Ishikawa (cell line): Measurements from ENCODE around the gene ATP5MC2.
A peak's percentile ranks its signal among the peaks of the same experiment; 100 is the strongest.

Experiments
- CEBPB ChIP-seq: IDR thresholded peaks from 2 replicates; pipeline ENCODE4 v1.6.1; 2012
- CREB1 ChIP-seq: IDR thresholded peaks from 2 replicates; pipeline ENCODE4 v1.6.1; 2012; ENCODE audit warnings: low read depth
- EGR1 ChIP-seq: IDR thresholded peaks from 2 replicates; pipeline ENCODE4 v1.6.1; 2012
- EP300 ChIP-seq: IDR thresholded peaks from 2 replicates; pipeline ENCODE4 v1.6.1; 2012; ENCODE audit warnings: borderline replicate concordance
- FOXM1 ChIP-seq: IDR thresholded peaks from 2 replicates; pipeline ENCODE4 v1.6.1; 2012; ENCODE audit warnings: low read depth, borderline replicate concordance
- MAX ChIP-seq: IDR thresholded peaks from 2 replicates; pipeline ENCODE4 v1.6.1; 2012
- NFIC ChIP-seq: IDR thresholded peaks from 2 replicates; pipeline ENCODE4 v1.6.1; 2012
- RAD21 ChIP-seq: IDR thresholded peaks from 2 replicates; pipeline ENCODE4 v1.6.1; 2012; ENCODE audit warnings: low read depth
- REST ChIP-seq: IDR thresholded peaks from 2 replicates; pipeline ENCODE4 v1.6.1; 2012; ENCODE audit warnings: low read depth, mild to moderate bottlenecking
- TAF1 ChIP-seq: IDR thresholded peaks from 2 replicates; pipeline ENCODE4 v1.6.1; 2012; ENCODE audit warnings: low read depth, mild to moderate bottlenecking
- TCF12 ChIP-seq: IDR thresholded peaks from 2 replicates; pipeline ENCODE4 v1.6.1; 2012; ENCODE audit warnings: low read depth
- TEAD4 ChIP-seq: IDR thresholded peaks from 2 replicates; pipeline ENCODE4 v1.6.1; 2012
- USF1 ChIP-seq: IDR thresholded peaks from 2 replicates; pipeline ENCODE4 v1.6.1; 2012
- YY1 ChIP-seq: IDR thresholded peaks from 2 replicates; pipeline ENCODE4 v1.6.1; 2012; ENCODE audit warnings: low read depth
- ZBTB7A ChIP-seq: IDR thresholded peaks from 2 replicates; pipeline ENCODE4 v1.6.1; 2012; ENCODE audit warnings: low read depth

ATP5MC2 gene

DNA sequence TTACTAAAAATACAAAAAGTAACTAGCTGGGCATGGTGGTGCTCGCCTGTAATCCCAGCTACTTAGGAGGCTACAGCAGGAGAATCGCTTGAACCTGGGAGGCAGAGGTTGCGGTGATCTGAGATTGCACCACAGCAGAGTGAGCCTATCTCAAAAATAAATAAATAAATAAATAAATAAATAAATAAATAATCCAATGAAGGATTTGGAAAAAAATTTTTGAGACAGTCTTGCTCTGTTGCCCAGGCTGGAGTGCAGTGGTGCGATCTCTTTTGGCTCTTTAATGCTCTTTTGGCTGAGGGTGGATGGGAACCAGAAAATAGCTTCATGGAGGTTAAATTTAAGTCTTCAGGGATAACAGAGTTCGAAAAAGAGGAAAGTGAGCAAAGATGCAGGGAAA is 11.7 kb downstream of the ATP5MC2 start:
- TF ChIP-seq ZBTB7A, result no peak
- TF ChIP-seq EP300, result no peak
- TF ChIP-seq TCF12, result no peak
- no peak for TF ChIP-seq TAF1
- TF ChIP-seq CEBPB, result no peak
- TF ChIP-seq REST, result no peak
- TF ChIP-seq NFIC, result no peak
- no peak for TF ChIP-seq EGR1
- no peak for TF ChIP-seq YY1
- no peak for TF ChIP-seq FOXM1
- TF ChIP-seq CREB1, result no peak
- no peak for TF ChIP-seq RAD21
- no peak for TF ChIP-seq TEAD4
- TF ChIP-seq MAX, result no peak
- no peak for TF ChIP-seq USF1

DNA sequence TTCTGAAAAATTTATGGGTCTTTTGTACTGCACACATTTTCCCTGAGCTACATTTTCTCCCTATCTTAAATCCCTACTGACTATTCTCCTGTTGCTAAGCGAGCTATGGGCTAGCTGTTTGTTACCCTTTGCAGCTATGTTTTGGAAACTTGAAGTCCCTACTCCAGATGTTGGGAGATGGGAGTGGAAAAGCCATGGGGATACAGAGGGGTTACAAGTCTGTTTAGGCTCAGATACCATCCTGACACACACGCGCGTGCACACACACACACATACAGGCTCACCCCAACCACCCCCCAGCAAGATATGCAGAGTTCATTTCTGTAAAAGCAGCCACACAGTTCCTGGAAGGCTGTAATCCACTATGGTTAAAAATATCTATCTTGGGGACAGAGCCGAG is 15.8 kb downstream of the ATP5MC2 start:
- TF ChIP-seq MAX (no peak), ZBTB7A (no peak), EP300 (no peak), FOXM1 (no peak), NFIC (no peak)

DNA sequence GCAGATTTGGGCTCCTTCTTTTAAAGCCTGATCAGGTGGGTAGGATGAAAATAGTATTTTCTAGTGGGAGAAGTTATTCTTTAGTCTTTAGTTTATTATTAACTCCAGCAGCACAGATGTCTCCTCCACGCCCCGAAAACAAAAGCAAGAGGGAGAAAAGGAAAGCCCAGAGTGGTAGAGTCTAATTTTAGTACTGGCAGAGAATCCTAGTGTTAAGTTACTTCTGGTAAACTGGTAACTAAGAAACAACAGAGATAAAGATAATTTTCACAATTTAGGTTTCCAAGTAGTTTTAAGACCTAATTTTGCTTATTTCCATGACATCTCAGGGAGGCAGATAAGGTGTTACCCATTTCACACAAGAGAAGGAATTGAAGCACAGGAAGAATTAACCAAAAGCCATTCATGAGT is 16.3 kb downstream of the ATP5MC2 start:
- no peak for TF ChIP-seq TCF12
- no peak for TF ChIP-seq REST
- TF ChIP-seq EP300, result no peak
- no peak for TF ChIP-seq CEBPB
- TF ChIP-seq EGR1, result no peak
- TF ChIP-seq RAD21, result no peak
- no peak for TF ChIP-seq ZBTB7A
- TF ChIP-seq USF1, result no peak
- TF ChIP-seq YY1, result no peak
- no peak for TF ChIP-seq FOXM1
- TF ChIP-seq MAX, result no peak
- no peak for TF ChIP-seq CREB1
- TF ChIP-seq TEAD4, result no peak

GRCh38 chr12:53659011-53659551 is 16.8 kb downstream of the ATP5MC2 start:
- TF ChIP-seq TCF12 (no peak), CREB1 (no peak), CEBPB (0 out of 2 replicates have a peak, but pooled peaks have one; percentile 5), FOXM1 (no peak), USF1 (no peak), RAD21 (no peak), EGR1 (no peak), MAX (no peak), REST (no peak), TEAD4 (0 out of 2 replicates have a peak, but pooled peaks have one; percentile 29), TAF1 (no peak), EP300 (no peak), YY1 (no peak), NFIC (peak; percentile 54; the same call in 1 of the 2 replicates), ZBTB7A (no peak)
